HepG2 (cell line): ENCODE results near the gene SRSF12. TPM values are rescaled to one million over a fixed set of nuclear protein-coding genes. Genes with fewer than 3 reads are reported as not detected.

ENCODE experiments used
- ATF3 ChIP-seq: sonication (generic); formaldehyde crosslinking; IDR thresholded peaks from 2 replicates; pipeline ENCODE4 v1.4.0; 2020; ENCODE audit warnings: missing genetic modification reagents
- ATF7 ChIP-seq, 2 experiments: fragments of 450-650 bp in 1 of 2; sonication (generic) in 1 of 2; formaldehyde crosslinking in 1 of 2; IDR thresholded peaks; 2 replicates each; pipeline versions ENCODE4 v1.4.0 to v1.6.1; 2016 to 2020; ENCODE audit warnings: antibody characterized with exemption in 1 of 2, mild to moderate bottlenecking in 1 of 2, missing genetic modification reagents in 1 of 2
- CERS6 ChIP-seq: sonication (generic); formaldehyde crosslinking; IDR thresholded peaks from 2 replicates; pipeline ENCODE4 v1.5.0; 2020; ENCODE audit warnings: missing genetic modification reagents
- EEA1 ChIP-seq: sonication (generic); formaldehyde crosslinking; IDR thresholded peaks from 2 replicates; pipeline ENCODE4 v1.5.1; 2020; ENCODE audit warnings: mild to moderate bottlenecking, missing genetic modification reagents, borderline replicate concordance
- GATAD1 ChIP-seq: IDR thresholded peaks from 2 replicates; pipeline ENCODE4 v1.6.1; 2016; ENCODE audit warnings: missing genetic modification reagents, missing compliant biosample characterization
- HMG20B ChIP-seq: conservative IDR thresholded peaks from 2 replicates; pipeline ENCODE4 v1.6.1; 2016; ENCODE audit warnings: missing genetic modification reagents, missing compliant biosample characterization
- HNRNPH1 ChIP-seq: fragments of 200-400 bp; formaldehyde crosslinking; optimal IDR thresholded peaks from 2 replicates; pipeline ENCODE3; 2017; ENCODE audit warnings: mild to moderate bottlenecking, low read depth, low read length
- MAZ ChIP-seq, 2 experiments: sonication (generic) in 1 of 2; formaldehyde crosslinking in 1 of 2; IDR thresholded peaks; 2 replicates each; pipeline versions ENCODE4 v1.5.0 to v1.6.1; 2012 to 2020; ENCODE audit warnings: low read depth in 2 of 2, mild to moderate bottlenecking in 2 of 2, borderline replicate concordance in 1 of 2, improper control_type of control experiment in 1 of 2, low read length in 1 of 2, missing genetic modification reagents in 1 of 2, moderate library complexity in 1 of 2
- RAD21 ChIP-seq: fragments of 450-650 bp; formaldehyde crosslinking; IDR thresholded peaks from 2 replicates; pipeline ENCODE4 v1.5.0; 2020; ENCODE audit warnings: mild to moderate bottlenecking
- SMAD1 ChIP-seq: sonication (generic); formaldehyde crosslinking; IDR thresholded peaks from 2 replicates; pipeline ENCODE4 v1.4.0; 2020; ENCODE audit warnings: missing genetic modification reagents, low read depth, mild to moderate bottlenecking, borderline replicate concordance
- TAF1 ChIP-seq: sonication (generic); formaldehyde crosslinking; IDR thresholded peaks from 2 replicates; pipeline ENCODE4 v1.4.0; 2020; ENCODE audit warnings: missing genetic modification reagents
- ZBTB3 ChIP-seq: sonication (generic); formaldehyde crosslinking; IDR thresholded peaks from 2 replicates; pipeline ENCODE4 v1.4.0; 2020; ENCODE audit warnings: low read depth, mild to moderate bottlenecking, moderate library complexity, missing genetic modification reagents, borderline replicate concordance
- ZBTB44 ChIP-seq: sonication (generic); formaldehyde crosslinking; IDR thresholded peaks from 2 replicates; pipeline ENCODE4 v1.4.0; 2020; ENCODE audit warnings: missing genetic modification reagents
- ZFX ChIP-seq: sonication (generic); formaldehyde crosslinking; IDR thresholded peaks from 2 replicates; pipeline ENCODE4 v1.4.0; 2020; ENCODE audit warnings: mild to moderate bottlenecking, low read depth, missing genetic modification reagents, moderate library complexity
- ZFY ChIP-seq: sonication (generic); formaldehyde crosslinking; IDR thresholded peaks from 2 replicates; pipeline ENCODE4 v1.4.0; 2020; ENCODE audit warnings: missing genetic modification reagents
- ZNF234 ChIP-seq: sonication (generic); formaldehyde crosslinking; conservative IDR thresholded peaks from 2 replicates; pipeline ENCODE4 v1.5.1; 2020; ENCODE audit warnings: mild to moderate bottlenecking, missing genetic modification reagents
- ZNF34 ChIP-seq: sonication (generic); formaldehyde crosslinking; IDR thresholded peaks from 2 replicates; pipeline ENCODE4 v1.4.0; 2020; ENCODE audit warnings: mild to moderate bottlenecking, missing genetic modification reagents, borderline replicate concordance
- ZNF691 ChIP-seq: sonication (generic); formaldehyde crosslinking; IDR thresholded peaks from 2 replicates; pipeline ENCODE4 v1.4.0; 2020; ENCODE audit warnings: missing genetic modification reagents, low read depth, mild to moderate bottlenecking, borderline replicate concordance
- ZNF784 ChIP-seq: sonication (generic); formaldehyde crosslinking; IDR thresholded peaks from 2 replicates; pipeline ENCODE4 v1.5.1; 2020; ENCODE audit warnings: missing genetic modification reagents, mild to moderate bottlenecking, borderline replicate concordance
- ZNF839 ChIP-seq: sonication (generic); formaldehyde crosslinking; IDR thresholded peaks from 2 replicates; pipeline ENCODE4 v1.4.0; 2020; ENCODE audit warnings: missing genetic modification reagents, mild to moderate bottlenecking, borderline replicate concordance
- polyA plus RNA-seq, 8 experiments: library from polyadenylated mRNA; depleted of rRNA in 3 of 8; stranded (reverse) in 7 of 8; unstranded in 1 of 8; fragments of >200 nt; fragmentation: Illumina TruSeq in 4 of 8; extraction: Trizol in 4 of 8; gene quantifications; 2 replicates each; pipeline versions ENCODE4 v1.2.1 to v1.2.3, GENCODE V29; 2011 to 2016; ENCODE audit warnings: low read depth in 4 of 8, missing spikeins in 1 of 8, mixed read lengths in 1 of 8; ENCODE audit not compliant: insufficient read depth in 1 of 8
- total RNA-seq, 5 experiments: library from RNA; depleted of rRNA; stranded (reverse); fragments of >200 nt; fragmentation: Illumina TruSeq; extraction: Trizol; gene quantifications; 2 replicates each; pipeline ENCODE4 v1.2.3, GENCODE V29; 2016; ENCODE audit warnings: low read depth in 1 of 5

SRSF12 gene
- total and polyA plus RNA-seq, 2 of the 13 experiments (the other 11 are each of a cell fraction or from before 2014, with no cell fraction given): 1.7 to 1.9 TPM

- TF ChIP-seq CERS6 (CRISPR knock-in tag) (no peak), HMG20B (CRISPR knock-in tag) (0 out of 2 replicates have a peak, but pooled peaks have one; percentile 61), ZBTB3 (CRISPR knock-in tag) (peak; percentile 34; the same call in 1 of the 2 replicates), ATF3 (CRISPR knock-in tag) (peak; percentile 93), TAF1 (CRISPR knock-in tag) (peak; percentile 79), ZFX (peak; percentile 89), RAD21 (CRISPR knock-in tag) (peak; percentile 57), ZNF784 (CRISPR knock-in tag) (peak; percentile 64; the same call in 1 of the 2 replicates), ZNF839 (CRISPR knock-in tag) (no peak), ATF7 (IDR thresholded peaks at IDR 0.05) (peak; percentile 42; the same call in 1 of the 2 replicates), ATF7 (CRISPR knock-in tag; IDR thresholded peaks at IDR 0.05) (peak; percentile 98), MAZ (IDR thresholded peaks at IDR 0.05; ENCODE audit: borderline replicate concordance, low read depth, low read length) (peak; percentile 70; the same call in 1 of the 2 replicates), MAZ (CRISPR knock-in tag; IDR thresholded peaks at IDR 0.05; ENCODE audit: low read depth) (peak; percentile 82), ZBTB44 (CRISPR knock-in tag) (0 out of 2 replicates have a peak, but pooled peaks have one; percentile 62), ZNF34 (CRISPR knock-in tag) (no peak; the same call in 1 of the 2 replicates), EEA1 (CRISPR knock-in tag) (peak; percentile 70; the same call in 1 of the 2 replicates), HNRNPH1 (peak; percentile 78), SMAD1 (CRISPR knock-in tag) (peak; percentile 86; the same call in 1 of the 2 replicates), GATAD1 (no peak; the same call in 1 of the 2 replicates), ZNF234 (peak; percentile 64; the same call in 1 of the 2 replicates), ZFY (peak; percentile 91), ZNF691 (peak; percentile 68; the same call in 1 of the 2 replicates)
Observed at GRCh38 chr6:89081423-89082322, 36.2 kb downstream of the SRSF12 start (continued).
